AG04449 (cell line): Measurements from ENCODE around the gene EGFL8.

Source experiments
- CTCF ChIA-PET: fragments of 350-600 bp; formaldehyde crosslinking; extraction: SDS; loops from one replicate; lab custom pipeline; 2021; ENCODE audit warnings: antibody characterized with exemption; lab: Yijun Ruan, JAX
- POLR2A ChIA-PET: fragments of 400-600, 350-600 bp; formaldehyde crosslinking; extraction: SDS; loops from one replicate; lab custom pipeline; 2020; ENCODE audit warnings: antibody characterized with exemption, inconsistent platforms; lab: Yijun Ruan, JAX
- DNase-seq: peaks from one replicate; pipeline ENCODE4 v3.0.0-alpha.2; 2010; ENCODE audit warnings: low read depth, low spot score
- H3K4me3 ChIP-seq: 2 replicates; pipeline ENCODE4 v1.5.1; 2011; ENCODE audit warnings: low read depth, mild to moderate bottlenecking, control low read depth, low read length
- CTCF ChIP-seq: IDR thresholded peaks from one replicate; pipeline ENCODE4 v1.5.1; 2011; ENCODE audit warnings: mild to moderate bottlenecking, moderate library complexity, low read length, control low read depth, inconsistent platforms; ENCODE audit not compliant: insufficient read depth; ENCODE audit errors: missing control alignments

EGFL8 gene

DNA sequence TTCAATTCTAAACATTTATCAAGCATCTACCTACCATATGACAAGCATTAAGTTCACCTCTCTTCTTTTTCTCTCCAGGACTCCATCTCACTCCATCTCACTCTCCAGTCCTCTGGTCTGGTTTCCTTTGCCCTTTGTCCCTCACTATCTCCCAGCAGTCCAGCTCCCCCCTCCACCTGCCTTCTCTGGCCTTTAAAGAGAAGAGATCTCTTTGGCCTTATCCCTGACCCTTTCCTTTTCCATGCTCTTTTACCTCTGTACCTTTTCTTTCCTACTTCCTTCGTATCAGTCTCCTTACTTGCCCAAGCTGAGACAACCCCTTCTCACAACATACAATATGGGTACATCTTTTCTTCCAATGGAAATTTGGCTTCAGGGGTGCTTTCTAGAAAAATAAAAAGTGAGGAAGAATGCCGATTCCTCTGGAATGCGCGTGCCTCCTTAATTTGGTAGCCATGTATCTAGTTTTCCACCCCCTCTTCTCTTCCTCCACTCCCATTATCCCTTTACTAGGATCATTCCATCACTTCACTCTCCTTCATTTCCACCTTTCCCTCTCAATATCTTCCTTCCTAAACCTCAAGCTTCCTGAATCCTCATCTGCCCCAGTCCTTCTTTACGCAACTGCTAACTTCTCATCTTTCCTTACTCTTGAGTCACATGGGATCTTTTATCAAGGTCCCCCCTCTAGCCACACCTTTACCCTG, 12.2 kb downstream of the EGFL8 start:
- POLR2A ChIA-PET: interaction anchor here (0.6 to 2.4 kb wide), 6 partner anchors 19 to 795 kb away, joined by 3 to 8 read pairs (median 6); partner anchors contain the start of genes ATF6B and FKBPL
- DNase-seq: no peak
- CTCF ChIA-PET: interaction anchor here (1.0 to 2.1 kb wide), 4 partner anchors 13 to 59 kb away, joined by 4 to 7 read pairs (median 6); partner anchors contain the start of genes GPSM3 and PBX2
- peak overlapping the region; percentile 97 for H3K4me3 ChIP-seq
- TF ChIP-seq CTCF: no peak

DNA sequence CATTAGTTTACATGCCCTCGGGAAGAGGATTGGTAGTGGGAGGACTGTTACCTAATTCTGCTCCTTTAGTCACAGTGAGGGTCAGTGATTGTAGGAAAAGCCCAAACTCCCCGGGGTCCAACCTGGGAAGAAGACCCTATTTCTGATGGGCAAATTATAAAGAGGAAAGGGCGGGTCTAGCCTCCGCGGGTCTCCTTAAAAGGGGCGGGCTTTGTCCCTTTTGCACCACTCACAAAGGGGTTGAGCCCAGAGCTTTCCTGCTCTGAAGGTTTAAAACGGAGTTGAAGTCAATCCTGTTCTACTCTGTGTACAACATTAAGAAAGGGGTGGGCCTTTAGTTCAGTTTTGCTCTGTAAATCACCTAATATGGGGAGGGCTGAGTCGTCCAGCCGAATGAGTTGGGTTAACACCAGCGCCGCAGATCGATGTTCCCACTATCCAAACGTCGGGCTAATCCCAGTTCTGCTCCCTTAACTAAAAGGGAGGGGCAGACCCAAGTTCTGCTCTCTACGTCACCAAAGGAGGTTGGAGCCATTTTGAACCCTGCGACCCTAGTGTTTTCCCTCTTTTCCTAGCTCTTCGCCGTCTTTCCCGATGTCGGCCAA, 12.9 kb downstream of the EGFL8 start:
- ChIA-PET POLR2A (interaction anchor here (0.9 to 2.4 kb wide), 5 partner anchors 18 to 795 kb away, joined by 4 to 8 read pairs (median 7); partner anchors contain the start of genes ATF6B and FKBPL), CTCF (interaction anchor here (1.4 to 2.1 kb wide), 3 partner anchors 12 to 60 kb away, joined by 4 to 6 read pairs (median 5); partner anchors contain the start of genes GPSM3 and PBX2)
- peak overlapping the region; percentile 97 for H3K4me3 ChIP-seq
- no peak for DNase-seq
- no peak for TF ChIP-seq CTCF

DNA sequence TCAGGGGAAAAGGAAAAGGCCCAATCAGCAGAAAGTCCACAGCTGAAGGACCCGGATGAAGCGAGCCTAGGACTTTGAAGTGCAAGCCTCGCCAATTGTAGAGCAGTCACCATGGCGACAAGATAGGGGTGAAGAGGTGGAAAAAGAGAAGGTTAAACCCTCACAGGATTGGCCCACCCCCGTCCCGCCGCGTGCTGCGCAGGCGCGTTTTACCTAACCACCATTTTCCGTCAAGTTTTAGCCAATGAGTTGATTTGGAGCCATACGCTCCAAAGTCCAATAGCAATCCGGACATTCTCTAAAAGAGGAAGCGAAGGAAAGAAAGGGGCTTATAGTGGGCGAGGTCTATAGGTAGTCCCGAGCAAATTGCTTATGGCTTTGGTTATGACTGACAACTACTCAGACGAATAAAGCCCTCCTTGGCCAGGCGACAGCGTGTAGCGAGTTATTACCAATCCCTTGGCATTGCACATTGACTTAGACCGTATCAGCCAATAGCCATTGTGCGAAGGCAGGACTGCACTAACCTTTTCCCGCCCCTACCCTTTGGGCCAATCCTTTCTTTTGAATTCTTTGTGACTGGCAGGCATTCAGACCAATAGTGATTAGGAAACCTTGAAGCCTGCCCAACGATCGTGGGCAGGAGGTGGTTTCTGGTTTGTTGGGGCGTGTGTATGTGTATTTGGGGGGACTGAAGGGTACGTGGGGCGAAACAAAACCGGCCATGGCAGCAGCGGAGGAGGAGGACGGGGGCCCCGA, 13.6 kb downstream of the EGFL8 start, which contains the start of gene RNF5:
RNF5 (plus strand) TSS at position 618 of the 759 bp plus-strand sequence; CDS start at position 725, 107 bp downstream.
- CTCF ChIA-PET: interaction anchor here (1.3 to 2.1 kb wide), 3 partner anchors 15 to 60 kb away, joined by 4 to 6 read pairs (median 5); partner anchors contain the start of gene GPSM3
- POLR2A ChIA-PET: interaction anchor here (0.9 to 2.4 kb wide), 5 partner anchors 17 to 794 kb away, joined by 4 to 8 read pairs (median 7); partner anchors contain the start of genes ATF6B and FKBPL
- H3K4me3 ChIP-seq: peak within 1 kb of the TSS; percentile 97
- peak; percentile 100 for DNase-seq
- no peak for TF ChIP-seq CTCF

GRCh38 chr6:32178547-32179440, 14.4 kb downstream of the EGFL8 start:
- H3K4me3 ChIP-seq: peak overlapping the region; percentile 97
- no peak for TF ChIP-seq CTCF
- ChIA-PET CTCF (interaction anchor here (1.1 to 2.0 kb wide), 4 partner anchors 12 to 62 kb away, joined by 3 to 8 read pairs (median 6); no protein-coding TSS in a partner anchor), POLR2A (interaction anchor here (0.7 to 1.7 kb wide), 2 partner anchors 16 to 69 kb away, joined by 3 to 8 read pairs; no protein-coding TSS in a partner anchor)
- no peak for DNase-seq

DNA sequence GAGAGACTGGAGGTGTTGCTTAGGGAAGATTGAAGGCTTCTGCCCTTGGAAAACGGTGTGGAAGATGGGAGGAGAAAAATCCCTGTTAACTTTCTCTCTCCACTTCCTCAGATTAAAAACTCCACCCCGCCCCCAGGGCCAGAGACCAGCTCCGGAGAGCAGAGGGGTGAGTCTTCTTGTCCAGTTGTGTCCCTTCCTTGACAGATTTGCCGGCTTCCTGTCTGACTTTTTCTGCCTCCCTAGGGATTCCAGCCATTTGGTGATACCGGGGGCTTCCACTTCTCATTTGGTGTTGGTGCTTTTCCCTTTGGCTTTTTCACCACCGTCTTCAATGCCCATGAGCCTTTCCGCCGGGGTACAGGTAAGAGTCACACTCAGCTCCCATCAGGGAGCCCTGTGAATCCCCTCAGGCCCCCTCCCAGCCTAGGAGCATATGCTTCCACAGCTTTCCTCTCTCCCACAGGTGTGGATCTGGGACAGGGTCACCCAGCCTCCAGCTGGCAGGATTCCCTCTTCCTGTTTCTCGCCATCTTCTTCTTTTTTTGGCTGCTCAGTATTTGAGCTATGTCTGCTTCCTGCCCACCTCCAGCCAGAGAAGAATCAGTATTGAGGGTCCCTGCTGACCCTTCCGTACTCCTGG, 15.5 kb downstream of the EGFL8 start:
- POLR2A ChIA-PET: no interaction called here
- TF ChIP-seq CTCF: no peak
- CTCF ChIA-PET: interaction anchor here (1.1 to 2.0 kb wide), 4 partner anchors 11 to 63 kb away, joined by 3 to 8 read pairs (median 6); no protein-coding TSS in a partner anchor
- no peak overlapping the region for H3K4me3 ChIP-seq
- no peak for DNase-seq
